ENCODE data around the gene ANO4.

Gene ANO4

DNA sequence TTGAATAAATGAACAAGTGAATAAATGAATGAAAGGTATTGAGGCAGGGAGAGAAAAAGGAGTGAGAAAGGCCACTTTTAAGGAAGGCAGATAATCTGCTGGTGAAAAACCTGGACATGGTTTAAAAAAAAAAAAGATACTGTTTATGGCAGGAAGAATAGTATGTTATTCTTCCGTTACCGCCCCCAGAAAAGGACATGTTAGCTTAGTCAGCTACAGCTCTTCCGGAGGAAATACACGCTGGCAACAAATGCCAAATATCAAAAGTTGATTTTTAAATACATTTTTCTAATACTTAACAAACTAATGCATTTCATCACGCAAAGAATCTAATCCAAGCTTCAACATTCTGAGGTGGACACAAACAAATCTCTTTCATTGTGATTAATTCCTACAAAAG is 372.3 kb downstream of the ANO4 start:
- no peaks in the 10 kb centered on the region for H3K9me3 ChIP-seq (replicated peaks; ENCODE audit: insufficient read depth, low read length)
- no peaks in the 10 kb centered on the region for H3K79me2 ChIP-seq (ENCODE audit: low read length)
- no peaks in the 10 kb centered on the region for H3K4me1 ChIP-seq (ENCODE audit: low read length)
- H4K20me1 ChIP-seq (ENCODE audit: insufficient read depth, low read length) = no peaks in the 10 kb centered on the region
- H3K36me3 ChIP-seq (replicated peaks; ENCODE audit: insufficient read depth, low read length) = no peaks in the 10 kb centered on the region
- H3K9ac ChIP-seq (ENCODE audit: low read length) = no peak overlapping the region
- no peaks in the 10 kb centered on the region for H3K27me3 ChIP-seq (replicated peaks; ENCODE audit: insufficient read depth, low read length)
- TF ChIP-seq EZH2 (optimal IDR thresholded peaks at IDR 0.05; ENCODE audit: low read depth, low read length) (no peak), EZH2phosphoT487 (IDR thresholded peaks at IDR 0.05; ENCODE audit: low read length) (no peak)
- TF ChIP-seq, protein P1, sequence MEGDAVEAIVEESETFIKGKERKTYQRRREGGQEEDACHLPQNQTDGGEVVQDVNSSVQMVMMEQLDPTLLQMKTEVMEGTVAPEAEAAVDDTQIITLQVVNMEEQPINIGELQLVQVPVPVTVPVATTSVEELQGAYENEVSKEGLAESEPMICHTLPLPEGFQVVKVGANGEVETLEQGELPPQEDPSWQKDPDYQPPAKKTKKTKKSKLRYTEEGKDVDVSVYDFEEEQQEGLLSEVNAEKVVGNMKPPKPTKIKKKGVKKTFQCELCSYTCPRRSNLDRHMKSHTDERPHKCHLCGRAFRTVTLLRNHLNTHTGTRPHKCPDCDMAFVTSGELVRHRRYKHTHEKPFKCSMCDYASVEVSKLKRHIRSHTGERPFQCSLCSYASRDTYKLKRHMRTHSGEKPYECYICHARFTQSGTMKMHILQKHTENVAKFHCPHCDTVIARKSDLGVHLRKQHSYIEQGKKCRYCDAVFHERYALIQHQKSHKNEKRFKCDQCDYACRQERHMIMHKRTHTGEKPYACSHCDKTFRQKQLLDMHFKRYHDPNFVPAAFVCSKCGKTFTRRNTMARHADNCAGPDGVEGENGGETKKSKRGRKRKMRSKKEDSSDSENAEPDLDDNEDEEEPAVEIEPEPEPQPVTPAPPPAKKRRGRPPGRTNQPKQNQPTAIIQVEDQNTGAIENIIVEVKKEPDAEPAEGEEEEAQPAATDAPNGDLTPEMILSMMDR (IDR thresholded peaks at IDR 0.05; ENCODE audit: low read length) = no peak
- no peak overlapping the region for H3K4me3 ChIP-seq (ENCODE audit: low read length)
- no peak for DNase-seq
- H3K27ac ChIP-seq (ENCODE audit: low read length) = no peak overlapping the region
- H2AFZ ChIP-seq (ENCODE audit: low read length) = no peak overlapping the region
- H3K9me2 ChIP-seq (replicated peaks; ENCODE audit: insufficient read depth, low read length) = no peaks in the 10 kb centered on the region; the same call in 1 of the 2 replicates
- no peak overlapping the region for H3K4me2 ChIP-seq (ENCODE audit: low read depth, low read length)
- no peaks in the 10 kb centered on the region for H3F3A ChIP-seq (ENCODE audit: insufficient read depth, low read length)

DNA sequence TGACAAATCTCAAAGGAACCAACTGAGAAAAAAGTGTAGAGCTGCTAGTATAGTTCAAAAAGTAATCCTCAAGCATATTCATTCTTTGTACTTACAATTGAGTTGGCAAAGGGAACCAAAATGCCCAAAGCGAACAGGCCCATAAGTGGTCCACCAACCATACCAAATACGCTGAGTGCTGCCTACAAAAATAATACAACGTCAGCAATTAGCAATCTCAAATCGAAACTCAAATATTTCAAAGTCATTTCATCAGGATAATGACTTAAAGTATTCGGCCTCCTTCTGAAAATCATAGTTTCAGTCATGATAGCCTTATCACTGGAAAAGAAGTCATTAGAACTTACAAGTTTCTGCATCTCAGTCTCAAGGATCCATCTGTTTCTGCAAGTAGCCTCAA is 373.4 kb downstream of the ANO4 start:
- H4K20me1 ChIP-seq (ENCODE audit: insufficient read depth, low read length) = no peaks in the 10 kb centered on the region
- H3K9me2 ChIP-seq (replicated peaks; ENCODE audit: insufficient read depth, low read length) = no peaks in the 10 kb centered on the region; the same call in 1 of the 2 replicates
- no peaks in the 10 kb centered on the region for H3K27me3 ChIP-seq (replicated peaks; ENCODE audit: insufficient read depth, low read length)
- TF ChIP-seq EZH2 (optimal IDR thresholded peaks at IDR 0.05; ENCODE audit: low read depth, low read length) = no peak
- TF ChIP-seq EZH2phosphoT487 (IDR thresholded peaks at IDR 0.05; ENCODE audit: low read length) = no peak
- TF ChIP-seq, protein P1 (IDR thresholded peaks at IDR 0.05; ENCODE audit: low read length) = no peak
- no peaks in the 10 kb centered on the region for H3K36me3 ChIP-seq (replicated peaks; ENCODE audit: insufficient read depth, low read length)
- H3K27ac ChIP-seq (ENCODE audit: low read length) = no peak overlapping the region
- H3K9ac ChIP-seq (ENCODE audit: low read length) = no peak overlapping the region
- DNase-seq = no peak
- no peaks in the 10 kb centered on the region for H3K79me2 ChIP-seq (ENCODE audit: low read length)
- no peaks in the 10 kb centered on the region for H3K4me1 ChIP-seq (ENCODE audit: low read length)
- no peaks in the 10 kb centered on the region for H3F3A ChIP-seq (ENCODE audit: insufficient read depth, low read length)
- no peak overlapping the region for H3K4me2 ChIP-seq (ENCODE audit: low read depth, low read length)
- no peaks in the 10 kb centered on the region for H3K9me3 ChIP-seq (replicated peaks; ENCODE audit: insufficient read depth, low read length)
- H3K4me3 ChIP-seq (ENCODE audit: low read length) = no peak overlapping the region
- H2AFZ ChIP-seq (ENCODE audit: low read length) = no peak overlapping the region

DNA sequence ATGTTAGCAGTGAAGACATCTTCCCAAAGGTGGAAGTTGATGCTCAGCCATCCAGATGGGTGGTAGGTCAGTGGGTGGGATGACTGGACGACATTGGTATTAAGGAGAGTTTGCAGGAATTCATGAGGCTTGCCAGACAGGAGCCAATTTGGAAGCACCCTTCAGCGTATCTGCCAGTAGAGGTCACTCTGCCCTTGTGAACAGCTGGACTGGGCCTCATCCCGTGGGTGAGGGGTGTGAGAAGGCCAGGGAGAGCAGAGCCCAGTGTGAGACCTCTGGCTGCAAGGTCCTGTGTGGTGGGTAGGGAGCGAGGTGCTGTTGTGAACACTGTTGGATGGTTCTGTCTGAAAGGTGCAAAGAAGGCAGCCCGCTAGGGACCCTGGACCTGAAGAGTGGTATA is 377.7 kb downstream of the ANO4 start:
- H3K4me3 ChIP-seq (ENCODE audit: low read length) = no peak overlapping the region
- DNase-seq = peak; percentile 35
- no peaks in the 10 kb centered on the region for H3K79me2 ChIP-seq (ENCODE audit: low read length)
- H4K20me1 ChIP-seq (ENCODE audit: insufficient read depth, low read length) = no peaks in the 10 kb centered on the region
- H3K4me2 ChIP-seq (ENCODE audit: low read depth, low read length) = no peak overlapping the region
- H2AFZ ChIP-seq (ENCODE audit: low read length) = no peak overlapping the region
- no peaks in the 10 kb centered on the region for H3K9me2 ChIP-seq (replicated peaks; ENCODE audit: insufficient read depth, low read length)
- no peaks in the 10 kb centered on the region for H3K27me3 ChIP-seq (replicated peaks; ENCODE audit: insufficient read depth, low read length)
- no peak overlapping the region for H3K27ac ChIP-seq (ENCODE audit: low read length)
- no peaks in the 10 kb centered on the region for H3K4me1 ChIP-seq (ENCODE audit: low read length)
- no peaks in the 10 kb centered on the region for H3F3A ChIP-seq (ENCODE audit: insufficient read depth, low read length)
- TF ChIP-seq, protein P1 (IDR thresholded peaks at IDR 0.05; ENCODE audit: low read length) = peak; percentile 54
- no peak for TF ChIP-seq EZH2phosphoT487 (IDR thresholded peaks at IDR 0.05; ENCODE audit: low read length)
- H3K9ac ChIP-seq (ENCODE audit: low read length) = no peak overlapping the region
- no peaks in the 10 kb centered on the region for H3K9me3 ChIP-seq (replicated peaks; ENCODE audit: insufficient read depth, low read length)
- H3K36me3 ChIP-seq (replicated peaks; ENCODE audit: insufficient read depth, low read length) = no peaks in the 10 kb centered on the region
